H1 (cell line): ENCODE measurements around the gene ADGRB2. TPM values are rescaled to one million over a fixed set of nuclear protein-coding genes. Genes with fewer than 3 reads are reported as not detected.

ENCODE experiments used
- CHD2 ChIP-seq: IDR thresholded peaks from 2 replicates; pipeline ENCODE4 v1.6.1; 2012; ENCODE audit warnings: low read length, improper control_type of control experiment
- EGR1 ChIP-seq: IDR thresholded peaks from 2 replicates; pipeline ENCODE4 v1.6.1; 2011; ENCODE audit warnings: low read depth, low read length, borderline replicate concordance
- FOSL1 ChIP-seq: IDR thresholded peaks from 2 replicates; pipeline ENCODE4 v1.6.1; 2011; ENCODE audit warnings: mild to moderate bottlenecking, low read depth, low read length, moderate library complexity; ENCODE audit not compliant: insufficient read depth
- HDAC6 ChIP-seq: IDR thresholded peaks from one replicate; pipeline ENCODE4 v1.7.1; 2012; ENCODE audit warnings: low read depth, mild to moderate bottlenecking, inconsistent platforms, low read length, moderate library complexity
- RNF2 ChIP-seq: fragments of 200-900, 300-1000 bp; sonication (generic); IDR thresholded peaks from 2 replicates; pipeline ENCODE4 v1.7.1; 2016; ENCODE audit warnings: borderline replicate concordance, low read depth, mild to moderate bottlenecking, antibody characterized with exemption, low read length; ENCODE audit not compliant: poor library complexity, severe bottlenecking; ENCODE audit errors: missing control alignments
- YY1 ChIP-seq: IDR thresholded peaks from 2 replicates; pipeline ENCODE4 v1.6.1; 2011; ENCODE audit warnings: low read depth, mild to moderate bottlenecking, low read length
- polyA plus RNA-seq, 7 experiments: library from polyadenylated mRNA; depleted of rRNA in 3 of 7; stranded (reverse) in 5 of 7; unstranded in 2 of 7; fragments of >200 nt in 5 of 7; fragments of 200-250 nt in 2 of 7; gene quantifications; 1 replicate in 5 of 7; 2 replicates in 1 of 7; 4 replicates in 1 of 7; pipeline versions ENCODE4 v1.2.1 to v1.2.3, GENCODE V29; 2011 to 2013; ENCODE audit warnings: missing spikeins in 2 of 7, mixed read lengths in 2 of 7
- total RNA-seq: library from RNA; stranded (reverse); fragmentation: NEBNext Ultra II Directional; extraction: Animal tissue kit (Norgen Biotek cat#: 25700); gene quantifications from 2 replicates; pipeline ENCODE4 v1.2.1, GENCODE V29; 2021

ADGRB2 gene
- total and polyA plus RNA-seq, 2 of the 8 experiments (the other 6 are each of a cell fraction or from before 2014, with no cell fraction given): 15.6 to 26.2 TPM

DNA sequence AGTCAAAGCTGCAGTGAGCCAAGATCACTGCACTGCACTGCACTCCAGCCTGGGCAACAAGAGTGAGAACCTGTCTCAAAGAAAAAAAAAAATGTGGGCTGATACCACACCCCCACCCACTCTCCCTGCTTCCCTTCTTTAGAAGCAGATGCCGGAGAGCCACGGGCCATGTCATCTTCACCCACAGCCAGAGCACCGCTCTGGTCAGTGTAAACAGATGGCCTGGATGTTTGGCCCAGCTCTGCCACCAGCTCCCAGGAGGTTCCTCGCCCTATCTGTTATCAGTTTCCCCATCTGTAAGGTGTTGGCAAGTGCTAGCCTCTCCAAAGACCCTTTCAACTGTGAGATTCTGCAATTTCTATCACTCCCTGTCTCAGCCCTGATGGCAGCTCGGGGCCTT is 11.9 kb upstream of the ADGRB2 start (continued):
- TF ChIP-seq RNF2 (no peak), EGR1 (no peak), FOSL1 (no peak), YY1 (no peak), CHD2 (no peak), HDAC6 (no peak)
